GM13977 (cell line): ENCODE measurements around the gene GAB1.

Source experiments
- DNase-seq: peaks from one replicate; pipeline ENCODE4 v3.0.0; 2012; ENCODE audit warnings: low spot score
- CTCF ChIP-seq: IDR thresholded peaks from 2 replicates; pipeline ENCODE4 v1.5.1; 2012; ENCODE audit warnings: mild to moderate bottlenecking, control low read depth; ENCODE audit not compliant: insufficient read depth; ENCODE audit errors: extremely low read depth, missing control alignments
- in situ Hi-C: fragments of 300-500 bp; cut with MboI; formaldehyde crosslinking; loops from one replicate; pipeline ENCODE4 v1.12.0; 2022; ENCODE audit warnings: low sequenced_read_pairs, low pct_unique_long_range_greater_than_20kb, mixed read lengths, inconsistent platforms; ENCODE audit not compliant: unreplicated experiment

GAB1 gene

DNA sequence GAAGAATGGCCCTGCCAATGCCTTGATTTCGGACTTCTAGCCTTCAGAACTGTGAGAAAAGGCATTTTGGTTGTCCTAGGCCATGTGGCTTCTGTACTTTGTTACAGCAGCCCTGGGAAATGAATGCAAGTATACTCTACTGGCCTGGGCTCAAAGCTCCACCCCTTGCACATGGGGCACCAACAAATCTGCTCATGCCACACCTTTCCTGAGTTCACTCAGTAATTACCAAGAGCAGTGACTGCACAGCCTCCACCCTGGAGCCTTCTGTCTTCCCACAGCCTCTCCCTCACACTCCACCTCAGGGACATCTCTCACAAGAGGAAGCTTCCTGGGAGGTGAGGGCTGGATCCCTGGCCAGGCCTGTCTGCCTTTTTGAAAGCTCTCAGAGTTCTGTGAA lies 29.1 kb upstream of the GAB1 start:
- in situ Hi-C loops, result no loop called here
- no peak for DNase-seq
- TF ChIP-seq CTCF, result no peak

DNA sequence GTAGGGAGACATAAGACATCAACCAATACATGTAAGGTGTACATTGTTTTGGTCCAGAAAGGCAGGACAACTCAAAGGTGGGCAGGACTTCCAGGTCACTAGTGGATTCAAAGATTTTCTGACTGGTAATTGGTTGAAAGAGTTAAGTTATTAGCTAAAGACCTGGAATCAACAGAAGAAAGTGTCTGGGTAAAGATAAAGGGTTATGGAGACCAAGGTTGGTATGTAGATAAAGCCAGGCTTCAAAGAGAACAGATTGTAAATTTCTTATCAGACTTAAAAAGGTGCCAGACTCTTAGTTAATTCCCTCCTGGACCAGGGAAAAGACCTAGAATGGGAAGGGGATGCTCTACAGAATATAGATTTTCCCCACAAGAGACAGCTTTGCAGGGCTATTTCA lies 28.3 kb upstream of the GAB1 start:
- TF ChIP-seq CTCF, result no peak
- in situ Hi-C loops, result no loop called here

GRCh38 chr4:143311924-143312323 lies 24.8 kb upstream of the GAB1 start:
- no peak for TF ChIP-seq CTCF
- in situ Hi-C loops, result no loop called here
- no peak for DNase-seq

More for the DNA sequence above, 28.3 kb upstream of the GAB1 start:
- DNase-seq, result no peak

- in situ Hi-C loops, result no loop called here
- DNase-seq, result no peak
- TF ChIP-seq CTCF, result no peak
Observed at GRCh38 chr4:143313521-143313920, 23.2 kb upstream of the GAB1 start.

DNA sequence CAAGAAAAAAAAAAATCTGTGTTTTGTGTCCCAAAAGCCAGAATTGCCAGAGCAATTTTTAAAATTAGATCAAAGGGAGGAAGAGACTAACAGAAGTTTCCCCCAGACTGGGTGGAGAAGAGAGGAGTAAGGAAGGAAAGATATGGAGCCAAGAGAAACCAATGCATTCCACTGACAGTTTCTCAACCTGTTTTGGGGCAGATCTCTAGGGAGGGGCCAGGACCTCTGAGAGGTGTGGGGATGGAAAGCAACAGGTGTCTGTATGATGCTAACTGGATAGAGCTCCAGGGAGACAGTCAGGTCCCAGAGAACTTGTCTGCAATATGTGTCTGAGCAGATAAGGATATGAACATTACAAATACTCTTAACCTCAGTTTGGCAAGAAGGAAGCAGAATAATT lies 22.7 kb upstream of the GAB1 start:
- DNase-seq, result no peak
- no peak for TF ChIP-seq CTCF
- in situ Hi-C loops, result no loop called here

GRCh38 chr4:143320113-143320512 lies 16.6 kb upstream of the GAB1 start:
- DNase-seq, result no peak
- in situ Hi-C loops, result no loop called here
- TF ChIP-seq CTCF, result no peak

GRCh38 chr4:143326735-143327134 lies 9.9 kb upstream of the GAB1 start:
- no peak for DNase-seq
- TF ChIP-seq CTCF, result no peak
- in situ Hi-C loops, result no loop called here
